Right forelimb (tissue), 1 donor: ENCODE results near the gene UBE2Q2.

ENCODE experiments used
- DNase-seq: peaks from one replicate; pipeline ENCODE4 v3.0.0-alpha.2; 2018

Gene UBE2Q2

DNA sequence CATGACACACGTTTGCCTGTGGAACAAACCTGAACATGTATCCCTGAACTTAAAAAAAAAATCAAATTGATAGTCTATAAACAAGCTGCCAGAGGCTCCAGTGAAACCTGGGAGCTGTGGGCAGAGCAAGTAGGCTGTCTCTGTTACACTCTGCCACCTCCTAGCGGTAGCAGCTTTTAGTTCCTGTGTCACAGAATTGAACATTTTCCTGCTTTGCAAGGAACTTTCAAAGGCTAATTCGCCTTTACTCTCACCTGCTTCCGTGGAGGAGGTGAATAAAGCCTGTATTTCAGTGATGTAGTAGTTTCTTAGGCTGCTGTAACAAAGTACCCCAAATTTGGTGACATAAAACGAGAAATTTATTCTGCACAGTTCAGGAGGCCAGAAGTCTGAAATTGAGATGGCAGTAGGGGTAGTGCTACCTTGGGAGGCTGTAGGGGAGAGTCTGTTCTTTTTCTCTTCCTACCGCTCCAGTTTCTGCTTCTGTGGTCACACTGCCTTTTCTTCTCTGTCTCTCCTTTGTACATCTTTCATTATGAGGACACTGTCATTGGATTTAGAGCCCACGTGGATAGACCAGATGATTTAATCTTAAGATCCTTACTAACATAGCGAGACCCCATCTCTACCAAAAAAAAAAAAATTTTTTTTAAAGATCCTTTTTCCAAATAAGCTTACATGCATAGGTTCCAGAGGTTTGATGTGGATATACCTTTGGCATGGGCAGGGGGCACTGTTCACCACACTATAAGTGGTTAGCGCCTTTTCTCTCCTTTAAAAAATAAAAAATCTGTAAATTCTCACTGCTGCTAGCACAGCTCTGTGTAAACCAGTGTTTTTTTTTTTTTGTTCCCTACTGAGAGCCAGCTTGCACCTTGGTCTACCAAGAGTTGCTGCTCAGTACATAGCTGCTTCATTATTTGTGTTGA, 85.7 kb downstream of the UBE2Q2 start:
- DNase-seq = no peak

DNA sequence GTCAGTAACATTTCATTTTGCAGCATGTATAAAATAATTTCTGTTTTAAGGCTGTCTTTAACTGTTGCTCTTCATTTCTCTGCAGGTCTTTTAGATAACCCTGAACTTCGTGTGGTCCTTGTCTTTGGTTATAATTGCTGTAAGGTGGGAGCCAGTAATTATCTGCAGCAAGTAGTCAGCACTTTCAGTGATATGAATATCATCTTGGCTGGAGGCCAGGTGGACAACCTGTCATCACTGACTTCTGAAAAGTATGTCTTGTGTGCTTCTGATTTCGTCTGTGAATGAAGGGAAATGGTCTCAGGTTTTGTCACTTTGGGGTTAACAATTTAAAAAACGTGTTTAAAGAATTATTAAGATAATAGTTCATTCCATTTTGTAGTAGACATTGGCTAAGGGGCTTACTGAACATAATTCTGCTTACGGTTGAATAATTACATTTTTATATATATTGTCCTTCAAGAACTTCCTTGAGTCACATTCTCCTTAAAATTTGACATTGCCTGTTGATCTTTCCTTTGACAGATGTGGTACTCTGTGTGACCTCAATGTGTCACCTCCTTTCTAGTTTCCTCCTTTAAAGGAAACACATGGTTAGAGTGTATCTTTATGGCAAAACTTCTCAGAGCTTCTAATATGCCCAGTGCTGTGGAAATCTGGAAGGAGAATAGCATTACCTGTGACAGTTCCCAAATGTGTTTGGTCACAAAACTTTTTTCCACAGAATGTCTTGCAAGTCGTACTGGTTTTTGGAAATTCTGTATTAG, 86.7 kb downstream of the UBE2Q2 start:
- DNase-seq = no peak

DNA sequence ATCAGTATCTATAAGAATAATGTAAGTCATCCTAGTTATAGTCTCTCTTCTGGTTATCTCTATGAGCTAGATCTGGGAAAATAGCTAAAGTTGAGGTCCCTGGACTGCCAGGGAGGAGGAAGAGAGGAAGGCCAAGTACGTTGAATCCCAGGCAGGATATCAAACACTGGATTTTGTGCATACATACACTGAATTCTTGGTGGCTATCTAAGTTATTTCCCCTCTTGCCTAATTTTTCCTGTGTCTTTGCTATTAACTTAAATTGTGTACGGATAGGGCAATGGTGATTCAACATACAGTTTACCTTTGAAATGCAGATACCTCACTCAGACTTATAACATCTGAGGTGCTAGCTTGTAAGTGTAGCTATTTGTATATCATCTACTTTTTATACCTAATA, 87.6 kb downstream of the UBE2Q2 start:
- no peak for DNase-seq

DNA sequence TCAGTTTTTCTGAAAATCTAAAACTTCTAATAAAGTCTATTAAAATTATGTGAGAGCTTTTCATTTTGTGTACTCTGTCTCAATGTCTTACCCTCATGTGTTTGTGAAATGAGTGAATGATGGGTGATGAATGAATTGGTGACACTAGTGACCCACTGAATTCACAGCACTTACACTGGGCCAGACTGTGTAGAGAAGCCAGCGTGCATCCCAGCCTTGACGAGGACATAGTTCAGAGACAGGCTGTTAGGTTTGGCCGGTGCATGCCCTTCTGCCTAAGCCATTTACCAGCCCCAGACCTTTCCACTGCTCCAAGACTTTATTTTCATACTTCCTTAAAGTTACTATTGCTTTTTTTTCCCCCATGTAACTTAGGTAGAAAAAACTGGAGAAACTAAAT, 99.2 kb downstream of the UBE2Q2 start:
- DNase-seq = no peak

DNA sequence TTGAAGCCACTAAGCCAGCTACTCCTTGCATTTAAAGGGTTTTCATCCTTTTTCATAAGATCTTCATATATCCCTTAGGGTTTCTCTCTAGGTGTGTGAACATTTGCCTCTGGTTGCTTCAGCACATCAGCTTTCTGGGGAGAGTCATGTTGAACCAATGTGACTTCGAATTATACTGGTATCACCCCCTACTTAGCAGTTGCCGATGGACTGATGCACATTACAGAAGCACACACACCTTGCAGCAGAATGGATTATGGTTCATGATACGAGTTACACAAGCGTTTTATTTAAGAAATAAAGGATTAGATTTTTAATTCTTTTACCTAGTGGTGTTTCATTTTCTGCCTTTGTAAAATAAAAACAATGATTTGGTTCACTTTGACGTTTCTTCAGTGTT, 100.0 kb downstream of the UBE2Q2 start:
- no peak for DNase-seq

DNA sequence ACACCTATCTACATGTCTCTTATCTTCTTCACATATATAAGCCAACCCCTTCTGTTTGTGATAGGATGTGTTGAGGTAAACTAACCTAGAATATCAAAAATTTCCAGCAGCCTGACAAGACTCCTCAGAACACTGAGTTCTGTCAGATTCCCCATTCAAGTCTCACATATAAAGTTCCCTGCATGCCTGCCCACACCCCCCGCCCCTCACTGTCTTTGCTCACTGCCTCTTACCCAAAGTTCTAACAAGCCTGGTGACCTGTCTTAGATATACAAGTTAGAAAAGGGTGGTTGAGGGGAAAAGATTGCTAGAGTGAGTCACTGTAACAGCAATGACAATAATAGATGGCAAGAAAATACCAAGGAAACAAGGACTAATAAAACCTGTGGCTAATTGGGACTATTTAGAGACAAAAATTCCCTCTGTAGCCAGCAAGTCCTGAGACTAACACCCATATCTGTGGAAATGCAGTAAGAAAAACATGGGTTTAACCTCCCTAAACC, 100.5 kb downstream of the UBE2Q2 start:
- DNase-seq = no peak

DNA sequence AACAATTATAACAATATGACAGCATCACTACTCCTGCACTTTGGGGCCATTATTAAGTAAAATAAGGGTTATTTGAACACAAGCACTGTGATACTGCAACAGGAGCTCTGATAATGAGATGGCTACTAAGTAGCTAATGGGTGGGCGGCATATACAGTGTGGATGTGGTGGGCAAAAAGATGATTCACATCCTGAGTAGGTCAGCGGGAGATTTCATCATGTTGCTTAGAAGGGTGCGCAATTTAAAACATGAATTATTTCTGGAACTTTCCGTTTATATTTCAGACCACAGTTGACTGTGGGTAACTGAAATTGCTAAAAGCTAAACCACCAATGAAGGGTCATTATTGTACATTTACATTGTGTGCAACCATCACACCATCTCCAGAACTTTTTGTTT, 102.7 kb downstream of the UBE2Q2 start:
- no peak for DNase-seq

DNA sequence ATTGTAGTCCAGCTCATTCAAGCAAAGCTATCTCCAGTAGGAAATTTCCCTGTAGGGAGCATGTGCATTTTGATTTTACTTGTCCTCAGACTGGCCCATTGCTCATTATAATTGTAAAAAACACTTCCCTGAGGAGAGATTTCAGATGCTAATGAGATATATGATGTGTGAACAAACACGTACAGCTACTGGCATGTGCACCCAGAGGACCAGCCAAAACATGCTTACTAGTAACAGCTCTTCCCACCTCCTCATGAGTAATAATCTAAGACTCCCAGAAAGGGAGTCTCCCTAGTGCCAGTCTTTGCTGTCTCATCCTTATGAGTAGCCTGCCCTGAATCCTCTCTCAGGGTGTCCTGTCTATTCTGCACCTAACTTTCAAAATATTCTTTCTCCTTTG, 103.8 kb downstream of the UBE2Q2 start:
- no peak for DNase-seq

DNA sequence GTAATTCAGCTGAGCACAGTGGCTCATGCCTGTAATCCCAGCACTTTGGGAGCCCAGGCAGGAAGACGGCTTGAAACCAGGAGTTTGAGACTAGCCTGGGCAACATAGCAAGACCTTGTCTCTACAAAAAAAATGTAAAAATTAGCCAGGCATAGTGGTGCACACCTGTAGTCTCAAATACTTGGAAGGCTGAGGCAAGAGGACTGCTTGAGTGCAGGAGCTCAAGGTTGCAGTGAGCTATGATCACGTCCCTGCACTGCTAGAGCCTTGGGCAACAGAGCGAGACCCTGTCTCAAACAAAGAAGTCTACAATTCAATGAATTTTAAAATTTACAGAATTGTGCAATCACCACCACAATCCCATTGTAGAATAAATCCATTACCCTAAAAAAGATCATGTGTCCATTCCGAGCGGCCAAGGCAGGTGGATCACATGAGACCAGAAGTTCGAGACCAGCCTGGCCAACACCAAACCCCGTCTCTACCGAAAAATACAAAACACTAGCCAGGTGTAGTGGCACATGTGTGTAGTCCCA, 105.6 kb downstream of the UBE2Q2 start:
- no peak for DNase-seq
